Ascending aorta (tissue), 2 donors: Measurements from ENCODE around the gene BBX. TPM values are rescaled to one million over a fixed set of nuclear protein-coding genes. Genes with fewer than 3 reads are reported as not detected.

Experiments used
- DNase-seq, 2 donors: peaks; one replicate each; pipeline ENCODE4 v3.0.0-alpha.2; 2019; ENCODE audit warnings: low spot score in 2 of 2
- H3K27ac ChIP-seq, 2 donors: fragments of 200-600 bp; sonication (generic); one replicate each; pipeline ENCODE4 v1.5.1; 2016 to 2017; ENCODE audit warnings: mild to moderate bottlenecking in 1 of 2
- H3K27me3 ChIP-seq: fragments of 200-600 bp; sonication (generic); one replicate; pipeline ENCODE4 v1.5.1; 2017
- H3K36me3 ChIP-seq, 2 donors: fragments of 200-600 bp; sonication (generic); one replicate each; pipeline ENCODE4 v1.5.1; 2016
- H3K4me1 ChIP-seq, 2 donors: fragments of 200-600 bp; sonication (generic); one replicate each; pipeline ENCODE4 v1.5.1; 2016 to 2017; ENCODE audit warnings: mild to moderate bottlenecking in 1 of 2
- H3K4me3 ChIP-seq, 2 donors: fragments of 200-600 bp; sonication (generic); one replicate each; pipeline ENCODE4 v1.5.1; 2016 to 2017; ENCODE audit warnings: mild to moderate bottlenecking in 1 of 2
- H3K9me3 ChIP-seq, 2 donors: fragments of 200-600 bp; sonication (generic); one replicate each; pipeline ENCODE4 v1.5.1; 2016
- CTCF ChIP-seq, 3 experiments: fragments of 200-600 bp in 2 of 3; fragments of 450-650 bp in 1 of 3; sonication (generic) in 2 of 3; IDR thresholded peaks; one replicate each; pipeline ENCODE4 v1.5.1; 2016 to 2019; ENCODE audit warnings: antibody characterized with exemption in 3 of 3, mild to moderate bottlenecking in 1 of 3, moderate library complexity in 1 of 3
- intact Hi-C: fragments of 100-400 bp; cut with DNase I; formaldehyde crosslinking; loops from one replicate; pipeline ENCODE4 v1.15.1; 2023
- total RNA-seq: library from RNA; depleted of rRNA; stranded (reverse); fragments of >200 nt; gene quantifications from one replicate; pipeline ENCODE4 v1.1.0, GENCODE V29; 2016

BBX gene
- total RNA-seq, 1 donor from 2014 or later: 18.0 TPM

- Histone ChIP-seq H3K27me3 (no peaks in the 10 kb centered on the region), H3K27ac (no peak overlapping the region), H3K9me3 (no peaks in the 10 kb centered on the region), H3K4me1 (peaks cover 0 to 3% of the 10 kb centered on the region in 2 donors), H3K36me3 (no peaks in the 10 kb centered on the region), H3K4me3 (no peak overlapping the region)
- TF ChIP-seq CTCF (IDR thresholded peaks at IDR 0.05): no peak
- intact Hi-C loops: loop anchor here (10.0 kb wide), 1 partner anchor 77 kb away; no protein-coding TSS in a partner anchor
- no peak for DNase-seq
Observed at GRCh38 chr3:107578091-107578490, 55.3 kb downstream of the BBX start.

GRCh38 chr3:107578523-107578922 lies 55.8 kb downstream of the BBX start:
- intact Hi-C loops: loop anchor here (10.0 kb wide), 1 partner anchor 76 kb away; no protein-coding TSS in a partner anchor

GRCh38 chr3:107579371-107579770 lies 56.6 kb downstream of the BBX start:
- Histone ChIP-seq H3K27ac (no peak overlapping the region), H3K4me1 (peaks cover 0 to 3% of the 10 kb centered on the region in 2 donors), H3K4me3 (no peak overlapping the region), H3K27me3 (no peaks in the 10 kb centered on the region), H3K36me3 (no peaks in the 10 kb centered on the region), H3K9me3 (no peaks in the 10 kb centered on the region)
- no peak for DNase-seq
- TF ChIP-seq CTCF (IDR thresholded peaks at IDR 0.05): no peak
- intact Hi-C loops: loop anchor here (10.0 kb wide), 1 partner anchor 75 kb away; no protein-coding TSS in a partner anchor

More at GRCh38 chr3:107578523-107578922, 55.8 kb downstream of the BBX start:
- no peaks in the 10 kb centered on the region for H3K27me3 ChIP-seq
- no peak for TF ChIP-seq CTCF (IDR thresholded peaks at IDR 0.05)
- H3K27ac ChIP-seq: no peak overlapping the region
- no peak for DNase-seq
- H3K9me3 ChIP-seq: no peaks in the 10 kb centered on the region
- peaks cover 0 to 3% of the 10 kb centered on the region in 2 donors for H3K4me1 ChIP-seq
- H3K4me3 ChIP-seq: no peak overlapping the region
- no peaks in the 10 kb centered on the region for H3K36me3 ChIP-seq

GRCh38 chr3:107581230-107581629 lies 58.5 kb downstream of the BBX start:
- no peak for TF ChIP-seq CTCF (IDR thresholded peaks at IDR 0.05)
- Histone ChIP-seq H3K27ac (no peak overlapping the region), H3K27me3 (no peaks in the 10 kb centered on the region), H3K4me1 (no peaks in the 10 kb centered on the region), H3K4me3 (no peak overlapping the region), H3K36me3 (peaks cover 0 to 4% of the 10 kb centered on the region in 2 donors), H3K9me3 (no peaks in the 10 kb centered on the region)
- DNase-seq: no peak
- intact Hi-C loops: no loop called here

- Histone ChIP-seq H3K4me3 (no peak overlapping the region), H3K4me1 (no peaks in the 10 kb centered on the region), H3K36me3 (peaks cover 0 to 4% of the 10 kb centered on the region in 2 donors), H3K9me3 (no peaks in the 10 kb centered on the region), H3K27ac (no peak overlapping the region), H3K27me3 (no peaks in the 10 kb centered on the region)
- no peak for DNase-seq
- no peak for TF ChIP-seq CTCF (IDR thresholded peaks at IDR 0.05)
- intact Hi-C loops: no loop called here
Observed at GRCh38 chr3:107588217-107588616, 65.5 kb downstream of the BBX start.

GRCh38 chr3:107589454-107589853 lies 66.7 kb downstream of the BBX start:
- no peaks in the 10 kb centered on the region for H3K9me3 ChIP-seq
- intact Hi-C loops: no loop called here
- no peak for TF ChIP-seq CTCF (IDR thresholded peaks at IDR 0.05)
- H3K27ac ChIP-seq: no peak overlapping the region
- H3K4me1 ChIP-seq: no peaks in the 10 kb centered on the region
- H3K36me3 ChIP-seq: peaks cover 0 to 4% of the 10 kb centered on the region in 2 donors
- no peak for DNase-seq
- H3K4me3 ChIP-seq: no peak overlapping the region
- H3K27me3 ChIP-seq: no peaks in the 10 kb centered on the region
